Immature natural killer cell (primary cell): Measurements from ENCODE around the gene FADD. TPM values are rescaled to one million over a fixed set of nuclear protein-coding genes. Genes with fewer than 3 reads are reported as not detected.
A peak's percentile ranks its signal among the peaks of the same experiment; 100 is the strongest.

Experiments
- DNase-seq, 3 donors: peaks; one replicate each; pipeline ENCODE4 v3.0.0; 2022; ENCODE audit warnings: mixed read lengths in 1 of 3
- H3K27ac Mint-ChIP-seq, 6 donors: one replicate each; pipeline ENCODE4 v1.8.0; 2020; ENCODE audit warnings: mixed read lengths in 6 of 6, mild to moderate bottlenecking in 5 of 6, inconsistent platforms in 4 of 6, moderate library complexity in 3 of 6
- H3K27me3 Mint-ChIP-seq, 3 donors: one replicate each; pipeline ENCODE4 v1.8.0; 2020 to 2021; ENCODE audit warnings: low read depth in 3 of 3, mild to moderate bottlenecking in 3 of 3, mixed read lengths in 3 of 3, moderate library complexity in 3 of 3, inconsistent platforms in 1 of 3
- H3K36me3 Mint-ChIP-seq, 3 donors: one replicate each; pipeline ENCODE4 v1.8.0; 2020; ENCODE audit warnings: mixed read lengths in 3 of 3, inconsistent platforms in 2 of 3, mild to moderate bottlenecking in 2 of 3
- H3K4me1 Mint-ChIP-seq, 2 donors: one replicate each; pipeline ENCODE4 v1.8.0; 2020; ENCODE audit warnings: inconsistent platforms in 2 of 2, mild to moderate bottlenecking in 2 of 2, mixed read lengths in 2 of 2, moderate library complexity in 1 of 2
- H3K4me3 Mint-ChIP-seq, 5 donors: one replicate each; pipeline ENCODE4 v1.8.0; 2020; ENCODE audit warnings: mild to moderate bottlenecking in 5 of 5, mixed read lengths in 5 of 5, inconsistent platforms in 3 of 5, moderate library complexity in 3 of 5
- H3K9me3 Mint-ChIP-seq, 6 donors: one replicate each; pipeline ENCODE4 v1.8.0; 2020; ENCODE audit warnings: mild to moderate bottlenecking in 6 of 6, mixed read lengths in 6 of 6, inconsistent platforms in 4 of 6, moderate library complexity in 3 of 6
- polyA plus RNA-seq, 3 donors: library from polyadenylated mRNA; unstranded; fragments of 300-500 nt; fragmentation: Illumina TruSeq; gene quantifications; one replicate each; pipeline ENCODE4 v1.2.3, GENCODE V29; 2021

Gene FADD
- polyA plus RNA-seq, 3 donors from 2014 or later: 9.6 to 21.5 (median 12.6) TPM

GRCh38 chr11:70169632-70170031 is 33.5 kb upstream of the FADD start:
- Mint-ChIP-seq H3K36me3 (no peaks in the 10 kb centered on the region), H3K27me3 (peaks cover 0 to 7% (median 1%) of the 10 kb centered on the region in 3 donors), H3K9me3 (no peaks in the 10 kb centered on the region), H3K27ac (no peak overlapping the region), H3K4me1 (no peaks in the 10 kb centered on the region), H3K4me3 (no peak overlapping the region)
- DNase-seq: no peak

GRCh38 chr11:70170596-70171210 is 32.4 kb upstream of the FADD start:
- Mint-ChIP-seq H3K9me3 (no peaks in the 10 kb centered on the region), H3K4me1 (no peaks in the 10 kb centered on the region), H3K27me3 (peaks cover 0 to 7% (median 0%) of the 10 kb centered on the region in 3 donors), H3K36me3 (no peaks in the 10 kb centered on the region), H3K4me3 (no peak overlapping the region), H3K27ac (no peak overlapping the region)
- DNase-seq: no peak

GRCh38 chr11:70173018-70173417 is 30.1 kb upstream of the FADD start:
- H3K9me3 Mint-ChIP-seq: no peaks in the 10 kb centered on the region
- peaks cover 0 to 5% (median 2%) of the 10 kb centered on the region in 3 donors for H3K27me3 Mint-ChIP-seq
- no peaks in the 10 kb centered on the region for H3K4me1 Mint-ChIP-seq
- H3K4me3 Mint-ChIP-seq: no peak overlapping the region
- no peak for DNase-seq
- H3K27ac Mint-ChIP-seq: no peak overlapping the region
- H3K36me3 Mint-ChIP-seq: no peaks in the 10 kb centered on the region

GRCh38 chr11:70174547-70175235 is 28.4 kb upstream of the FADD start:
- Mint-ChIP-seq H3K4me3 (no peak overlapping the region), H3K27me3 (peaks cover 0 to 5% (median 2%) of the 10 kb centered on the region in 3 donors), H3K4me1 (no peaks in the 10 kb centered on the region), H3K36me3 (no peaks in the 10 kb centered on the region), H3K9me3 (no peaks in the 10 kb centered on the region), H3K27ac (no peak overlapping the region)
- no peak for DNase-seq

GRCh38 chr11:70175236-70175698 is 27.8 kb upstream of the FADD start:
- H3K9me3 Mint-ChIP-seq: no peaks in the 10 kb centered on the region
- no peak overlapping the region for H3K4me3 Mint-ChIP-seq
- no peak for DNase-seq
- no peaks in the 10 kb centered on the region for H3K4me1 Mint-ChIP-seq
- no peaks in the 10 kb centered on the region for H3K36me3 Mint-ChIP-seq
- no peak overlapping the region for H3K27ac Mint-ChIP-seq
- peaks cover 0 to 5% (median 4%) of the 10 kb centered on the region in 3 donors for H3K27me3 Mint-ChIP-seq

- H3K9me3 Mint-ChIP-seq: no peaks in the 10 kb centered on the region
- H3K4me3 Mint-ChIP-seq: no peak overlapping the region
- peak; percentile 39 to 56 (median 45) for DNase-seq
- no peaks in the 10 kb centered on the region for H3K36me3 Mint-ChIP-seq
- no peak overlapping the region for H3K27ac Mint-ChIP-seq
- H3K4me1 Mint-ChIP-seq: no peaks in the 10 kb centered on the region
- peaks cover 0 to 7% (median 4%) of the 10 kb centered on the region in 3 donors for H3K27me3 Mint-ChIP-seq
Measured at GRCh38 chr11:70176940-70177689, 26.0 kb upstream of the FADD start.

GRCh38 chr11:70180906-70181305 is 22.2 kb upstream of the FADD start:
- Mint-ChIP-seq H3K4me3 (no peak overlapping the region), H3K4me1 (no peaks in the 10 kb centered on the region), H3K9me3 (no peaks in the 10 kb centered on the region), H3K27ac (peak overlapping the region in 1 of 6 donors; percentile 46), H3K36me3 (no peaks in the 10 kb centered on the region), H3K27me3 (peaks cover 3 to 7% (median 3%) of the 10 kb centered on the region in 3 donors)
- DNase-seq: no peak

GRCh38 chr11:70182266-70182665 is 20.8 kb upstream of the FADD start:
- no peak overlapping the region for H3K4me3 Mint-ChIP-seq

GRCh38 chr11:70183032-70183431 is 20.1 kb upstream of the FADD start:
- no peak for DNase-seq
- Mint-ChIP-seq H3K27me3 (peaks cover 3 to 7% (median 5%) of the 10 kb centered on the region in 3 donors), H3K36me3 (no peaks in the 10 kb centered on the region), H3K4me1 (no peaks in the 10 kb centered on the region), H3K9me3 (no peaks in the 10 kb centered on the region), H3K27ac (no peak overlapping the region), H3K4me3 (no peak overlapping the region)

More at GRCh38 chr11:70182266-70182665, 20.8 kb upstream of the FADD start:
- no peak for DNase-seq
- Mint-ChIP-seq H3K36me3 (no peaks in the 10 kb centered on the region), H3K4me1 (no peaks in the 10 kb centered on the region), H3K9me3 (no peaks in the 10 kb centered on the region), H3K27me3 (peaks cover 3 to 7% (median 5%) of the 10 kb centered on the region in 3 donors), H3K27ac (no peak overlapping the region)

- Mint-ChIP-seq H3K36me3 (no peaks in the 10 kb centered on the region), H3K4me3 (no peak overlapping the region), H3K9me3 (no peaks in the 10 kb centered on the region), H3K27ac (no peak overlapping the region), H3K27me3 (peaks cover 5 to 7% (median 7%) of the 10 kb centered on the region in 3 donors), H3K4me1 (no peaks in the 10 kb centered on the region)
- no peak for DNase-seq
Measured at GRCh38 chr11:70183483-70184176, 19.5 kb upstream of the FADD start.

GRCh38 chr11:70184396-70184795 is 18.7 kb upstream of the FADD start:
- H3K9me3 Mint-ChIP-seq: no peaks in the 10 kb centered on the region
- H3K4me1 Mint-ChIP-seq: no peaks in the 10 kb centered on the region
- H3K36me3 Mint-ChIP-seq: no peaks in the 10 kb centered on the region
- H3K27ac Mint-ChIP-seq: no peak overlapping the region
- no peak for DNase-seq
- H3K4me3 Mint-ChIP-seq: no peak overlapping the region
- peaks cover 5 to 7% (median 7%) of the 10 kb centered on the region in 3 donors for H3K27me3 Mint-ChIP-seq

- DNase-seq: no peak
- H3K36me3 Mint-ChIP-seq: no peaks in the 10 kb centered on the region
- H3K9me3 Mint-ChIP-seq: no peaks in the 10 kb centered on the region
- H3K4me1 Mint-ChIP-seq: no peaks in the 10 kb centered on the region
- H3K27ac Mint-ChIP-seq: no peak overlapping the region
- no peak overlapping the region for H3K4me3 Mint-ChIP-seq
- H3K27me3 Mint-ChIP-seq: peaks cover 2 to 13% (median 8%) of the 10 kb centered on the region in 3 donors
Measured at GRCh38 chr11:70185348-70186055, 17.6 kb upstream of the FADD start.

- H3K4me3 Mint-ChIP-seq: no peak overlapping the region
- H3K27ac Mint-ChIP-seq: no peak overlapping the region
- H3K27me3 Mint-ChIP-seq: peaks cover 2 to 16% (median 11%) of the 10 kb centered on the region in 3 donors
- DNase-seq: no peak
- no peaks in the 10 kb centered on the region for H3K9me3 Mint-ChIP-seq
- no peaks in the 10 kb centered on the region for H3K36me3 Mint-ChIP-seq
- H3K4me1 Mint-ChIP-seq: no peaks in the 10 kb centered on the region
Measured at GRCh38 chr11:70186420-70186819, 16.7 kb upstream of the FADD start.
